Hematopoietic multipotent progenitor cell treated with erythropoietin and hydrocortisone succinate and interleukin-3 and kit ligand, for 15 days (in vitro differentiated cells): ENCODE measurements around the gene FHL5.
"Not testable (repeated sequence)": the region's sequence is repeated elsewhere in the genome, so short reads cannot be mapped to it uniquely, and the experiment has no call there.

ENCODE experiments used
- DNase-seq: peaks from one replicate; pipeline ENCODE4 v3.0.0-alpha.2; 2015; ENCODE audit warnings: low spot score

The FHL5 gene

DNA sequence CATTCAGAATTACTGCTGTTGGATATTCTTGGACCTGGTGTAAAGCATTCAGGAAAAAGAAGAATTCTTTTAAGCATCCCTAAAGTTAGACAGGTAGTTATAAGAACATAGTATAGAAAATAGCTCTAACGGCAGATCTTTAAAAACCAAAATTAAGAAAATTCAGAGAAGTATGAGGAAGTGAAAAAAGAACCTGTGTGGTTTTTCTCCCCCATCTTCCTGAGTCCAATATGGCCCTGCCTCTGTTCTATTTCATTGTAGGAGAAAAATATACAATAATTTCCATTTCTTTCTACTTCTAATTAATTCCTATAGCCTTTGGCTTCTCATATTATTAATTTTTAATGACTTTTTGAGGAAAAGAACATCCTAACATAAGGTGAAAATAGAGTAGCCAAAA lies 47.1 kb downstream of the FHL5 start:
- no peak for DNase-seq

DNA sequence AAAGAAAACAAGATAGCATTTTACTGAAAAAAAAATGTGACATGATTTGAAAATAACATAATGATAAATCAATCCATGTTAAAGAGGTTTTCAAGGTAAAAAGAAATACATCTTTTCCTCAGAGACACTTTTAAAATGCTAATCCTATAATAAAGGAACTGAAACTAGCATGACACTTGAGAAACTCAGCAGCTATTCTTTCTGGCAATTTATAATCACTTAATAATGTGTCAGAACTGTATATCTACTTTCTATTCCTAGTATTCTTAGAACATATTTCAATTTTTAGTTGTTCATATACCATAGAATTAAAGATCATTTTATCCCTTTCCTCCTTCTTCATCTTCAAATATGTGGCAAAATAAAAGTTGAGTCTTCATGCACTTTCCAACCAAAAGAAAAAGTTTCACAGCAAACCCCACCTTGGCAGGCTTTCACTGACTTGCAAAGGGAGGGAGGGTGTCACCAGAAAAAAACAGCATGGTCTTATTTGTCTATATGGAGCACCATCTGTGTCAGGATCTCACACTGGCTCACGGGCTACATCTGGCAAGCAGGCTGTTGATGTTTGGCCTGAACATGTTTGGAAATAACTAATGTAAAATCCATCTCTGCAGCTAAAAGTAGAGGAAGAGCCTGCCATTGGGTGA lies 48.5 kb downstream of the FHL5 start:
- DNase-seq = no peak

DNA sequence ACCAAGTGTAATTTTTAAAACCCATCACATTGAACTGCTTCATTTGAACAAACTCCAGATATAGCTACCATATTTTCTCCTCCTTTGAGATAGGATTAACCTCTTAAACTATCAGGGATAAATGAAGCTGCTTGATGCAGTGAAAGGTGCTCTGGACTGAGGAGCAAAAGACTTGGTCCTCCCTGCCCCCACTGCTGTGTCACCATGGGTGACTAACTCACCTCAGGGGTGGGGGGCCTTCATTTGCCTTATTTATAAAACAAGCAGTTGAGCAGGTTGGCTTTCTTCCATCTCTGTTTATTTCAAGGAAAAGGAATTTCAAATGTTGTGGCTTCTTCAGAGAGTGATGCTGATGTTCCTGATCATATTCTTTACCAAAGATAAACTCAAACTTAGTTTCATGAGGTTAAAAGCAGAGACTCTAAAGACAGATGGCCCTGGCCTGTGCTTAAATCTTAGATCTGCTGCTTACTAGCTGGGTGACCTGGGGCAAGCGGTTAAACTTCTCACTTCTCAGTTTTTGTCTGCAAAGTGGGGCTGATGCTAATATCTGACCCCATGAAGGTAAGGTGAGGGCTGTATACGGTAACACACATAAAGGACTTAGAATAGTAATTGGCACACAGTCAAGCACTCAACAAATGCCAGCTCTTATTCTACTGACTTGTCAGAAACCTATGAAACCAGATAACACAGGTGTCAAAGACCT lies 50.5 kb downstream of the FHL5 start:
- no peak for DNase-seq

DNA sequence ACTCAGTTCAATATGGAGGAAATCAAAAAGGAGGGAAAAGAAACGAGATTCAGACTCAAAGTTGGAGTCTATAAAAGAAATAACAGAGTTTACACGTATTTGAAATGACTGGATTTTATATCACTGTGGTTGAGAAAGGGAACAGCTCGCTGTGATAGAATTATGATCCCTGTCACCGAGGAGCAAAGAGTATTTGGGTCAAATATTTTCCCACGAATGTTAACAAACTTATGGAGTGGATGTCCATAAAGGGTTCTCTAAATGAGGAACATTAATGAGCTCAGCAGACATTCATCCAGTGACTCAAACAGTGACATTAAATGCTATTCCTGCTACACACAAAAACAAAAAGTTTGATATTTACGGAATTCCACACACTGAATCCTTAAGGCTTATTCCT lies 57.9 kb downstream of the FHL5 start:
- no peak for DNase-seq

DNA sequence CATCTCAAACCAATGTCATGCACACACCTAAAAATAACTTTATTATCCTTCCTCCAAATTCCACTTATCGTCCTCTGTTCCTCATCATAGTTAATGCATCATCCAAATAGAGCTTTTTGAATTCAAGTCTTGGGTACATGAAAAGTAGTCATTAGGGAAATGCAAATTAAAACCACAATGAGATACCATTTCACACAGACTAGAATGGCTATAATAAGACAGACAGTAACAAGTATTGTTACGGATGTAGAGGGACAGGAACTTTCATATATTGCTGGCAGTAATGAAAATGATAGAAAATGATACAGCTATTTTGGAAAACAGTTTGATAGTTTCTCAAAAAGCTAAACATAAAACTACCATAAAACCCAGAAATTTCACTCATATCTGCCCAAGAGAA lies 59.1 kb downstream of the FHL5 start:
- DNase-seq = no peak

DNA sequence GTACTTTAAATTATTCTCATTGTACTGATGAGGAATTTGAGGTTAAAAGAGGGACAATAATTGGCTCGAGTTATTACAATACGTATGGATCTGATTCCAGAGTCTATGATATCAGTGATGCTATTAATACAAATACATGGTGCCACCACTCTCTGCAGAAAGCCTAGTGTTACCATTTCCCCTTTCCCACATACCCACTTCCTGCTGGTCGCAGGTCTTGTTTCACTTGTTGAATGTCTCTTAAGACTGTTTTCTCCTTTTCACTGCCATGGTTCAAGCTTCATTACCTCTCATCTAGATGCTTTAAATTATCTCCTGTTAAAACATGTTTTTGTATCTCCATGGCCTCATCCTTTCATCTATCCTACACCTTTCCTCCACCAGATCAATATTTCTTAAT lies 62.0 kb downstream of the FHL5 start:
- no peak for DNase-seq

DNA sequence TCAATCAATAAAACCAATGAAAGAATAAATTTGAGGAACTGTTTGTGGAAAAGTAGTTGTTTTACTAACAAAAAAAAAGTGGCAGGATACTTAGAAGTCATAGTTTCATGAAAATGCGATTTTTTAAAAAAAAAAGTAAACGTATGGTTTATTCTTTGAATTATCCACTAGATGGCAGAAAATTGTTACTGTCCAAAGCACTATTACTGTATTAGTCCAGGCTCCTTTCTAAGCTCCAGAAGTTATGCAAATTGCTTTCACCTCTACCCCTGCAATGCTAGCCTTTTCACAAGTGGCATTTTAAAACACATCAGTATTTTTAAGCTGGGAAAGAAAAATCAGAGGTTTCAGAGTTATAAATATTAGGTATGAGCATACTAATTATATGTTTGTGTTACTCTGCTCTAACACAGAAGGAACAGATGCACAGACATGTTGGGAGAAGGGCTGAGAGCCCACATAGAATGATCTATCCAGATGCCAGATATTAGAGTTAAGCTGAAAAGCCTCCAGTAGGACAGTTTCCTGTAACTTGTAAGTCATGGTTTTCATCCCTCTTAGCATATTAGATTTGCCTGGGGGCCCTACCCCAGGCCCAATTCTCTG lies 63.9 kb downstream of the FHL5 start:
- DNase-seq = no peak

DNA sequence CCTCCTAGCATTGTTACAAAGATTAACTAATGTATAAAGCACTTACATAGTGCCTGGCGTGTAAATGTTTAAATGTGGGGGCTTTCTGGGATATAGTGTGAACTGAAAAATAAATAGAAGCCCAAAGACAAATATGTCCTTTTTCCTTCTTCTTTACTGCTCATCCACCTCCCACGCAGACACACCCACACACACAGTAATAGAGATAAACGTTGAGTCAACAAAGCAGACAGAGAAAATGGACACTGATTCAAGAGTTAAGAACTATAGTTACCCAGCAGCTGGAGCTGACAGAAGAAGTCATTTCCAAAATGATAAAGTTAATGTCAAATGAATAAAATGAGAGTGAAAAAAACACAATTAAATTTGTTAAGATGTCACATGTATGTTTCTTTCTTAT lies 68.3 kb downstream of the FHL5 start:
- DNase-seq = no peak

DNA sequence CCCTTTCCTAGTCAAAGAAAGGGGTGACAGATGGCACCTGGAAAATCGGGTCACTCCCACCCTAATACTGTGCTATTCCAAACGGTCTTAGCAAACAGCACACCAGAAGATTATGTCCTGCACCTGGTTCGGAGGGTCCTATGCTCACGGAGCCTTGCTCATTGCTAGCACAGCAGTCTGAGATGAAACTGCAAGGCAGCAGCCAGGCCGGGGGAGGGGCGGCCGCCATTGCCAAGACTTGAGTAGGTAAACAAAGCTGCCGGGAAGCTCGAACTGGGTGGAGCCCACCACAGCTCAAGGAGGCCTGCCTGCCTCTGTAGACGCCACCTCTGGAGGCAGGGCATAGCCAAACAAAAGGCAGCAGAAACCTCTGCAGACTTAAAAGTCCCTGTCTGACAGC lies 75.1 kb downstream of the FHL5 start:
- not testable (repeated sequence) for DNase-seq

DNA sequence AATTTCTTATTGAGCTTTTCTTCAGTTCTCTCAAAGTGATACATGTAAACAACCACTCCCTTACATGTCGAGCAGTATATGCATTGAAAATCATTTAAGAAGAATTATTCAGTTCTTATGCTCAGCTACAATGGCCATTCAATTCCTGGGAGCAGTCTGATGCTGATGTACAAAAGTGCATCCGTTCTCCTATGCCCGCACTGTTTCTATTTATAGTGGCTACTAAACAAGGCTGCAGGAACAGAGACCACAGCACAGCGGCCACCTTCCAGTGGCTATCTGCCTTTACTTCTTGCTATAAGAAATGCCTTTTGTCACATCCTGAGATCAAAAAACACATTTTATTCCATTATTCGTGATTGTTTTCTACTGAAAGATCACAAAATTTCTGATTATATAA lies 82.2 kb downstream of the FHL5 start:
- no peak for DNase-seq

DNA sequence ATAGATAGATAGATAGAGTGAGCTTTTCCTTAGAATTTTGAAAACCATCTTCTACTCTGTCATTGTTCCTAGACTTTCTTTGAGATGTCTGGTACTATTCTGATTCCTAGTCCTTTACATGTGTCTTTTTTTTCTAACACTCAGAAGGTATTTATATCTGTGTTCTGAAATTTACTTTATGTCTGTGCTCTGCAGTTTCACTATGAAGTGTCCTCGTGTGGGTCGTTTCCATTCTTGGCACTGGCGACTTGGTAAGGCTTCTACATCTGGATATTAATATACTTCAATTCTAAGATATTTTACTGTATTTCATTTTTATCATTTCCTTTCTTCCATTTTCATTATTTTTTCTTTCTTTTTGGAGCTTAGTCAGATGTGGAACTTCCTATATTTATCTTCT lies 87.0 kb downstream of the FHL5 start:
- DNase-seq = no peak

DNA sequence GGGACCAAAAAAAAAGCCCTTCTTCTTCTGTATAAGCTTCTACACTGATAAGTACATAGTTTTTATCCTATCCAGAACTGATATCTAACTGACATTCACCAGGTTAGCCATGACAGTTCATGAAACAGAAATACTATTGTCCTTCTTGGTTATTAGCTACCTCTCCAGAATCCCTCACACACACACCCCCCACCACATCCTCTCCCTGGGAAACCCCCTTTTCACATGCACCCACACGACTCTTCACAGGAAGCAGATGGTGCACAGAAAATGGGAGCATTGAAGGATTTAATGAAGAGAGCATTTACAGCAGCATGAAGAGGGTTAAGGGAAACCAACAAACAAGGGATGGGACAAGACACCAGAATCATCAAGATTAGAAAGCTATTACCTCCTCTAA lies 88.9 kb downstream of the FHL5 start:
- DNase-seq = no peak

DNA sequence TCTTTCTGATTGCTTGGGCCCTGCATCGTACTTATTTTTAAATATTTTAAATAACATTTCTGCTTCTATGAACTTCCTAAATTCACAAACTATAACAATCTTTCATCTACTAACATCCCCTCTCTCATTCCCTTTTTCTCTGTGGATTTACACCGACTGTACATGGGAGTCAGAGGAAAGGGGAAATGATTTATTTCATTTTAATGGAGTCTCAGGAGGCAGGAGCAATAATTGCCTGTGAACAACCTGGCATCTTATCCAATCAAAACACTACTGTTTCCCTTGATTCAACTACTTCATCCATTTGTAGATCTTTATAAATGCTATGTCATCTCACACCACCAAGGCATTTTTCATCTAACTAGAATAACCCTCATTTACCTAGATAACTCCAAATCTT lies 89.6 kb downstream of the FHL5 start:
- DNase-seq = no peak

DNA sequence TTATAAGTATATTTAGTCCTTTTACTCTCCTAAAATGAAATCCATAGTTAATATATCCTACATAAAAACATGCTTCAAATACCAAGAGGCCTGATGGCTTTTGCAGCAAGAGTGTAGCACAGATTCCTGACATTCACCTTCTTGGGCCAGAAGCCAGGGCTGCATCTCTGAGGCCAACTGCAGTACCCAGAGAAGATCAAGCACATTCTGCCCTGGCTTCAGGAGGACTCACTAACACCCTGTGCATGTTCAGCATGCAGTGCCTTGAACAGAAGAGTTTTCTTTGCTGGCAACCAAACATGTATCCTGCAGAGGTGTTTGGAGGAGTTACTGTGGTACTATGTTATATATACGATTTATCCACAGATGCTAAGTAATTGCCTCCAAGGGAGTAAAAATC lies 90.3 kb downstream of the FHL5 start:
- no peak for DNase-seq

DNA sequence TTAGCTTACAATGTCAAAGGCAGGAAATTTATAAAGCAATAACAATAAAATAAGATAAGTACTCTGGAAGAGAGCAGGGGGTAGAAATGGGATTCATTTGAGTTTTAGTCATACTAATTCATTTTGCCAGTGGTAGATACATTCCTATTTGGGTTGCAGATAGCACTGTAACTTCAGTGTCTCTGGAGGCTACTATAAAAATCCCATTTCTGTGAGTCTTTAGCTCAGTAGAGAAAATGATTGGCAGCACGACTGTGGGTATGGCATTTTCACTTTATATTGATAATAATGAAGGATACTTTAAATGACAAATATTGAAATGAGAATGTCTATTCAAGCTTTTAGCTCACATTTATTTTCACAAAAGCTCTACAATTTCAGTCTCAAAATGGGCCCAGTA lies 93.6 kb downstream of the FHL5 start:
- DNase-seq = no peak

DNA sequence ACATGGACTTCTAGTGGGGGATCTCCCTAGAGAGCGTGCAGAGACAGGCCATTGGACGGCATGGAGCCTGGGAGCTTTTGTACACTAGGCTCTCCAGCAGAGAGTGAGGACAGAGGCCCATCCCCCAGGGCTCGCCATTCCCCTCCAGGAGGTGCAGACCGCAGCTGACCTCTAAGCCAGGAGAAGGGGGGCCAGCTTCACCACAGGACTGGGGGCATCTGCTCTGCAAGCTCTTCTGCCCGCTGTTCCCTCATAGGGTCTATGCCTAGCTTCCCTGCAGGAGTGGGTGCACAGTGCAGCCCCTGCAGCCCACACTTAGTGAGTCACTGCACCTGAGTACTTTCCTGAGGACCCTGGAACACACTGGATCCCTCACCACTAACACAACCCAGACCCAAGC lies 94.4 kb downstream of the FHL5 start:
- no peak for DNase-seq

DNA sequence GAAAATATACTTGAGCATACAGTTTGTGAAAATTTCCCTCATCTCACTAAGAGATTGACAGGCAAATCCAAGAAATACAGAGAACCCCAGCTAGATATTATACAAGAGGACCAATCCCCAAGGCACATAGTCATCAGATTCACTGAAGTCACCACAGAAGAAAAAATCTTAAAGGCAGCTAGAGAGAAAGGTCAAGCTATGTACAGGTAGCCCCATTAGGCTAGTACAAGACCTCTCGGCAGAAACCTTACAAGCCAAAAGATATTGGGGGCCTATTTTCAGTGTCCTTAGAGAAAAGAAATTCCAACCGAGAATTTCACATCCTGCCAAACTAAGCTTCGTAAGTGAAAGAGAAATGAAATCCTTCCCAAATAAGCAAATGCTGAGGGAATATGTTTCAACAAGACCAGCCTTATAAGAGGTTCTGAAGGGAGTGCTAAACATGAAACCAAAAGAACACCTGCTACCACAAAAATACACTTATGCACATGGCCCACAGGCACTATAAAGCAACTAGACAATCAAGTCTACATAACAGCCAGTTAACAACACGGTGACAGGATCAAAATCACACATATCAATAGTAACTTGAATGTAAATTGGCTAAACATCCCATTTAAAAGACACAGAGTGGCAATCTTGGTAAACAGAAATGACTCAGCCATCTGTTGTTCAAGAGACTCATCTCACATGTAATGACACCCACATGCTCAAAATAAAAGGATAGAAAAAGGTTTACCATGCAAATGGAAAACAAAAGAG lies 96.3 kb downstream of the FHL5 start:
- DNase-seq = no peak
